Chondrocyte (in vitro differentiated cells): ENCODE measurements around the gene WDR12. TPM values are rescaled to one million over a fixed set of nuclear protein-coding genes. Genes with fewer than 3 reads are reported as not detected.
A peak's percentile ranks its signal among the peaks of the same experiment; 100 is the strongest.

Experiments used
- DNase-seq: peaks from one replicate; pipeline ENCODE4 v3.0.0; 2021; ENCODE audit warnings: mixed read lengths, low spot score
- H3K27ac Mint-ChIP-seq: one replicate; pipeline ENCODE4 v1.8.0; 2021; ENCODE audit warnings: mild to moderate bottlenecking, moderate library complexity, mixed read lengths; ENCODE audit not compliant: unreplicated experiment
- H3K27me3 Mint-ChIP-seq: 2 replicates; pipeline ENCODE4 v1.8.0; 2021; ENCODE audit warnings: low read depth, mixed read lengths
- H3K36me3 Mint-ChIP-seq: 2 replicates; pipeline ENCODE4 v1.8.0; 2021; ENCODE audit warnings: low read depth, mixed read lengths
- H3K4me1 Mint-ChIP-seq: 2 replicates; pipeline ENCODE4 v1.8.0; 2021; ENCODE audit warnings: low read depth, mild to moderate bottlenecking, mixed read lengths
- H3K4me3 Mint-ChIP-seq: one replicate; pipeline ENCODE4 v1.8.0; 2021; ENCODE audit warnings: mild to moderate bottlenecking, moderate library complexity, mixed read lengths; ENCODE audit not compliant: unreplicated experiment
- H3K9me3 Mint-ChIP-seq: 2 replicates; pipeline ENCODE4 v1.8.0; 2021; ENCODE audit warnings: low read depth, mixed read lengths
- total RNA-seq: library from RNA; stranded (reverse); gene quantifications from 3 replicates; pipeline ENCODE4 v1.2.1, GENCODE V29; 2021
- TF ChIP-seq, protein P1 (sequence below): fragments of 200-600 bp; sonication (generic); IDR thresholded peaks from 2 replicates; pipeline ENCODE4 v1.5.0; 2021; ENCODE audit warnings: antibody characterized with exemption, mild to moderate bottlenecking, moderate library complexity

Gene WDR12
- total RNA-seq, 1 donor from 2014 or later, result 28.5 TPM

DNA sequence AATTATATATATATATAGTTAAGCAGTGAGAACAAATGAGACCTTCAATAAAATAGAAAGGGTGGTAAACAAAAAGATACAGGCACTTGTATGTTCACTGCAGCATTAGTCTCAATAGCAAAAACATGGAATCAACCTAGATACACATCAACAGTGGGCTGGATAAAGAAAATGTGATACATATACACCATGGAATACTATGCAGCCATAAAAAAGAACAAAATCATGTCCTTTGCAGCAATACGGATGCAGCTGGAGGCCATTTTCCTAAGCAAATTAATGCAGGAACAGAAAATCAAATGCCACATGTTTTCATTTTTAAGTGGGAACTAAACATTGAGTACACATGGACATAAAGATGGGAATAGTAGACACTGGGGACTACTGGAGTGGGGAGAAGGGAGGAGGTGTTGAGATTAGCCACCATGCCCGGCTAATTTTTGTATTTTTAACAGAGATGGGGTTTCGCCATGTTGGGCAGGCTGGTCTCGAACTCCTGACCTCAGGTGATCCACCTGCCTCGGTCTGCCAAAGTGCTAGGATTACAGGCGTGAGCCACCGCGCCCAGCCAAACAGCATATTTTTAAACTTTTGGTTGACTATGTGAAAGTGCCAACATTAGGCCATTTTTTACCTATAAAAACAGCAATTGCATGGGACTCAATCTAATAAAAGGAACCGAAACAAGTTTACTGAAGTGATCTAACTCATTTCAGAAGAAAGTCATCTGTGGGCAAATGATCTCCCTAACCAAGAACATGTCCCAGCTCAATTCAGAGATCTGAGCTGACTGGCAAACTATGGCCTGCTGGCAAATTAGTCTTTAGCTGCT, 63.6 kb downstream of the WDR12 start:
- Mint-ChIP-seq H3K4me3 (no peak overlapping the region), H3K36me3 (peaks cover 5% of the 10 kb centered on the region), H3K27ac (no peak overlapping the region), H3K9me3 (peaks cover 9% of the 10 kb centered on the region), H3K27me3 (no peaks in the 10 kb centered on the region), H3K4me1 (peaks cover 5% of the 10 kb centered on the region)
- TF ChIP-seq, protein P1, sequence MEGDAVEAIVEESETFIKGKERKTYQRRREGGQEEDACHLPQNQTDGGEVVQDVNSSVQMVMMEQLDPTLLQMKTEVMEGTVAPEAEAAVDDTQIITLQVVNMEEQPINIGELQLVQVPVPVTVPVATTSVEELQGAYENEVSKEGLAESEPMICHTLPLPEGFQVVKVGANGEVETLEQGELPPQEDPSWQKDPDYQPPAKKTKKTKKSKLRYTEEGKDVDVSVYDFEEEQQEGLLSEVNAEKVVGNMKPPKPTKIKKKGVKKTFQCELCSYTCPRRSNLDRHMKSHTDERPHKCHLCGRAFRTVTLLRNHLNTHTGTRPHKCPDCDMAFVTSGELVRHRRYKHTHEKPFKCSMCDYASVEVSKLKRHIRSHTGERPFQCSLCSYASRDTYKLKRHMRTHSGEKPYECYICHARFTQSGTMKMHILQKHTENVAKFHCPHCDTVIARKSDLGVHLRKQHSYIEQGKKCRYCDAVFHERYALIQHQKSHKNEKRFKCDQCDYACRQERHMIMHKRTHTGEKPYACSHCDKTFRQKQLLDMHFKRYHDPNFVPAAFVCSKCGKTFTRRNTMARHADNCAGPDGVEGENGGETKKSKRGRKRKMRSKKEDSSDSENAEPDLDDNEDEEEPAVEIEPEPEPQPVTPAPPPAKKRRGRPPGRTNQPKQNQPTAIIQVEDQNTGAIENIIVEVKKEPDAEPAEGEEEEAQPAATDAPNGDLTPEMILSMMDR, result no peak
- no peak for DNase-seq

DNA sequence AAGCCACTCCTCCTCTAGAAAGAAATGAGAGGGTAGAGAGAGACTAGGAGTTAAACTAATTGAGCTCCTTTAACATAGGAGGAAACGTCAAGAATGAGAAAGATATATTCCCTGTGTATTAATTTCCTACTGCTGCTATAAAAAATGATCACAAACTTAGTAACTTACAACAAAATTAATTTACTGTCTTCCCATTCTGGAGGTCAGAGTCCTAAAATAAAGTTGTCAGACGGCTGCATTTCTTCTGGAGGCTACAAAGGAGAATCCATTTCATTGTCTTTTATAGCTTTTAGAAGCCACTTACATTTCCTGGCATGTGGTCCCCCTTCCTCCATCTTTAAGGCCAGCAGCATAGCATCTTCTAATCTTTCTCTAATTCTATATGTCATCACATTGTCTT, 66.8 kb downstream of the WDR12 start:
- H3K27me3 Mint-ChIP-seq, result no peaks in the 10 kb centered on the region

DNA sequence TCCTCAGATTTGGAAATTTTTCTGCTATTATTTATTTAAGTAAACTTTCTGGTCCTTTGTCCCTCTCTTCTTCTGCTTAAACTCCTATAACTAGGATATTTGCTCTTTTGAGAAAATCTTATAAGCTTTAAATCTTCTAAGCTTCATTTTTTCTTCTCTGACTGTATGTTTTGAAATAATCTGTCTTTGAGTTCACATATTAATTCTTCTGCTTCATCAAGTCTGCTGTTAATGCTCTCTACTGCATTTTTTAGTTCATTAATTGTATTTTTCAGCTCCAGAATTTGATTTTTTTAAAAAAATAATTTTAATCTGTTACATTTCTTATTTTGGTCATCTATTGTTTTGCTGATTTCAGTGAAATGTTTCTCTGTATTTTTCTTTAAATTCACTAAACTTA, 68.8 kb downstream of the WDR12 start:
- DNase-seq, result no peak
- Mint-ChIP-seq H3K9me3 (peaks cover 11% of the 10 kb centered on the region), H3K27ac (no peak overlapping the region), H3K27me3 (no peaks in the 10 kb centered on the region), H3K36me3 (peaks cover 5% of the 10 kb centered on the region), H3K4me1 (no peaks in the 10 kb centered on the region), H3K4me3 (no peak overlapping the region)
- TF ChIP-seq, protein P1, result no peak

More for the DNA sequence above, 66.8 kb downstream of the WDR12 start:
- Mint-ChIP-seq H3K9me3 (peaks cover 11% of the 10 kb centered on the region), H3K36me3 (peaks cover 5% of the 10 kb centered on the region), H3K27ac (no peak overlapping the region), H3K4me3 (no peak overlapping the region), H3K4me1 (peaks cover 5% of the 10 kb centered on the region)
- no peak for DNase-seq
- TF ChIP-seq, protein P1, result no peak

DNA sequence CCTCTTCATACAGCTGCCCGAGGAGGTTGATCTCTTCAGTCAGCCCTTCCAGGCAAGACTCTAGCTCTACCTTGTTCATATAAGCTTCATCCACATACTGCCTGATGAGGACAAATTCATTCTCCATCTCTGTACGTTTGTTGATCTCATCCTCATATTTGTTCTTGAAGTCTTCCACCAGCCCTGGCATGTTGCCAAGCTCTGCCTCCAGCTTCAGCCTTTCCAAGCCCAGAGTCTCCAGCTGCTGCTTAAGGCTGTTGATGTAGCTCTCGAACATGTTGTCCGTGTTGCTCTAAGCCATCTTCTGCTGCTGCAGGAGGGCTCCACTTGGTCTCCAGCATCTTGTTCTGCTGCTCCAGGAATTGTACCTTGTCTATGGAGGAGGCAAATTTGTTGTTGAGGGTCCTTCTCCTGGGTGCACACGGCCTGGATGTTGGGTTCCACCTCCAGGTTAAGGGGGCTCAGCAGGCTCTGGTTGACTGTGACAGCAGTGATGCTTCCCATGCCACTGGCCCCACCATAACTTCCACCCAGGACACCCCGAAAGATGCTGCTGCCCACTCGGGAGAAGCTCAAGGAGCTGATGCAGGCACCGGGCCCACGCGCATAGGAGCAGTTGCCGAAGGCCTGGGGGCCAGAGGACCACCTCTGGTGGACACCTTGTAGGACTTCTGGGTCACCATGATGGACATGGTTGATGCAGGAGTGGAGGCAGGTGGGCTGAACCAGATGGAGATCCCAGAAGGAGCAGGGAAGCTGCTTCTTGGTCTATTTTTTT, 70.2 kb downstream of the WDR12 start:
- H3K27ac Mint-ChIP-seq, result no peak overlapping the region
- no peak overlapping the region for H3K4me3 Mint-ChIP-seq
- H3K36me3 Mint-ChIP-seq, result peaks cover 5% of the 10 kb centered on the region
- H3K27me3 Mint-ChIP-seq, result no peaks in the 10 kb centered on the region
- peaks cover 11% of the 10 kb centered on the region for H3K9me3 Mint-ChIP-seq
- no peaks in the 10 kb centered on the region for H3K4me1 Mint-ChIP-seq
- TF ChIP-seq, protein P1, result no peak
- DNase-seq, result peak; percentile 82
